C4-2B (cell line): ENCODE results near the gene RAB17.

Source experiments
- ZFX ChIP-seq: fragments of 450-650 bp; IDR thresholded peaks from 2 replicates; pipeline ENCODE4 v1.6.1; 2017
- TF ChIP-seq, protein P1 (sequence below): fragments of 450-650 bp; conservative IDR thresholded peaks from 2 replicates; pipeline ENCODE4 v1.5.1; 2017; ENCODE audit warnings: mild to moderate bottlenecking

GRCh38 chr2:237561221-237561620 lies 29.3 kb downstream of the RAB17 start:
- TF ChIP-seq, protein P1, sequence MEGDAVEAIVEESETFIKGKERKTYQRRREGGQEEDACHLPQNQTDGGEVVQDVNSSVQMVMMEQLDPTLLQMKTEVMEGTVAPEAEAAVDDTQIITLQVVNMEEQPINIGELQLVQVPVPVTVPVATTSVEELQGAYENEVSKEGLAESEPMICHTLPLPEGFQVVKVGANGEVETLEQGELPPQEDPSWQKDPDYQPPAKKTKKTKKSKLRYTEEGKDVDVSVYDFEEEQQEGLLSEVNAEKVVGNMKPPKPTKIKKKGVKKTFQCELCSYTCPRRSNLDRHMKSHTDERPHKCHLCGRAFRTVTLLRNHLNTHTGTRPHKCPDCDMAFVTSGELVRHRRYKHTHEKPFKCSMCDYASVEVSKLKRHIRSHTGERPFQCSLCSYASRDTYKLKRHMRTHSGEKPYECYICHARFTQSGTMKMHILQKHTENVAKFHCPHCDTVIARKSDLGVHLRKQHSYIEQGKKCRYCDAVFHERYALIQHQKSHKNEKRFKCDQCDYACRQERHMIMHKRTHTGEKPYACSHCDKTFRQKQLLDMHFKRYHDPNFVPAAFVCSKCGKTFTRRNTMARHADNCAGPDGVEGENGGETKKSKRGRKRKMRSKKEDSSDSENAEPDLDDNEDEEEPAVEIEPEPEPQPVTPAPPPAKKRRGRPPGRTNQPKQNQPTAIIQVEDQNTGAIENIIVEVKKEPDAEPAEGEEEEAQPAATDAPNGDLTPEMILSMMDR = no peak
- no peak for TF ChIP-seq ZFX
